ENCODE results near the gene CHN1.

DNA sequence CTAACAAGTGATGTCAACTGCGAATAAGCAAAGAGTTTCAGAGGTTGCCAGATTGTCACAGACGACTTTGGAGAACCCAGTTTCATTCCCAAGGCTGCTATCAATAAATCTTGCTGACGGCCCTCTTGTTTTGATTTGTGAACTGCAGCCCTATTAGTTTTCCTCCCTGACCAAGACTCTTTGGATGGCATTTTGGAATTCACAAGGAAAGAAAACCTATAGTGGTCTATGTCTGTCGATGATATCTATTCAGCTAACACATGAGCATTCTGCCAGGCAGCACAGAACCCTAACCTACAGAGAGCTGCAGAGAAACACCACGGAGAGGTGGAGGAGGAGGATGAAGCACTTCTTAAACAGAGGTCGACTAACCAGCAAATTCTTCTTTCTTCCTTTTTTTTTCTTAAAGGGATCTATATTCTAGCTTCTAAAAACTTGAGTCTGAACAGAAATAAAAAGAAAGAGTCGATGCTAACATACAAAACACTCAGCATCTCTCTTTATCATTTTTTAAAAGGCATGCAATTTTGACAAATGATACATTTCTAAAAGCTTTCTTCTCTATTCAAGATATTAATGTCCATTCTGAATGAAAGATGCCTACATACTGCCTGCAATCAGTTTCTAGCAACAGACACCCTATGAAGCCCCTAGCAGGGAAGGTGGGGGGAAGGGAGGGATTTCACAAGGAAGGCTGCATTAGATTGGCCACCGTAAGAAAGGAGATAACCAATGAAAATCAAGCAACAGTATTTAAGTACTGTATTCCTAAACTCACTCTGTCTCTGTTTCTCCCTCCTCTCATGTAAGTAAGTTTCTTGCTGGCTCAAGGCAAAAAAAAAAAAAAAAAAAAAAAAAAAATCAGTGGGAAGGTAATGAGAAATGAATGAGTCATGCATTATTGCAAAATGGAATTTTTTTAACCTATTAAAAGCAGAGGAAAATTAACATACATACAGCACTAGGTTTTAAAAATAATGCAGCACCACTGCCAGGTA lies 157.9 kb downstream of the CHN1 start:
- TF ChIP-seq, protein P1, sequence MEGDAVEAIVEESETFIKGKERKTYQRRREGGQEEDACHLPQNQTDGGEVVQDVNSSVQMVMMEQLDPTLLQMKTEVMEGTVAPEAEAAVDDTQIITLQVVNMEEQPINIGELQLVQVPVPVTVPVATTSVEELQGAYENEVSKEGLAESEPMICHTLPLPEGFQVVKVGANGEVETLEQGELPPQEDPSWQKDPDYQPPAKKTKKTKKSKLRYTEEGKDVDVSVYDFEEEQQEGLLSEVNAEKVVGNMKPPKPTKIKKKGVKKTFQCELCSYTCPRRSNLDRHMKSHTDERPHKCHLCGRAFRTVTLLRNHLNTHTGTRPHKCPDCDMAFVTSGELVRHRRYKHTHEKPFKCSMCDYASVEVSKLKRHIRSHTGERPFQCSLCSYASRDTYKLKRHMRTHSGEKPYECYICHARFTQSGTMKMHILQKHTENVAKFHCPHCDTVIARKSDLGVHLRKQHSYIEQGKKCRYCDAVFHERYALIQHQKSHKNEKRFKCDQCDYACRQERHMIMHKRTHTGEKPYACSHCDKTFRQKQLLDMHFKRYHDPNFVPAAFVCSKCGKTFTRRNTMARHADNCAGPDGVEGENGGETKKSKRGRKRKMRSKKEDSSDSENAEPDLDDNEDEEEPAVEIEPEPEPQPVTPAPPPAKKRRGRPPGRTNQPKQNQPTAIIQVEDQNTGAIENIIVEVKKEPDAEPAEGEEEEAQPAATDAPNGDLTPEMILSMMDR (conservative IDR thresholded peaks at IDR 0.05 in 1 of 2, IDR thresholded peaks at IDR 0.05 in 1 of 2; ENCODE audit: extremely low read depth in 1 of 2, insufficient read depth in 1 of 2, low read depth in 1 of 2, low read length in 2 of 2), result no peak
- TF ChIP-seq EZH2 (IDR thresholded peaks at IDR 0.05; ENCODE audit: borderline replicate concordance, low read length), result no peak

Measured in mammary epithelial cell (primary cell).